Vagina (tissue), 2 donors: ENCODE data around the gene TAS2R41.

Experiments used
- POLR2A ChIP-seq, 2 donors: fragments of 450-650 bp; IDR thresholded peaks; one replicate each; pipeline ENCODE4 v1.6.1; 2017; ENCODE audit warnings: antibody characterized with exemption in 2 of 2, mild to moderate bottlenecking in 2 of 2, moderate library complexity in 2 of 2
- TF ChIP-seq, protein P1 (sequence below), 3 experiments: fragments of 450-650 bp in 2 of 3; fragments of 200-600 bp in 1 of 3; sonication (generic) in 1 of 3; IDR thresholded peaks; one replicate each; pipeline ENCODE4 v1.5.1; 2017 to 2019; ENCODE audit warnings: antibody characterized with exemption in 3 of 3, mild to moderate bottlenecking in 2 of 3, moderate library complexity in 2 of 3

DNA sequence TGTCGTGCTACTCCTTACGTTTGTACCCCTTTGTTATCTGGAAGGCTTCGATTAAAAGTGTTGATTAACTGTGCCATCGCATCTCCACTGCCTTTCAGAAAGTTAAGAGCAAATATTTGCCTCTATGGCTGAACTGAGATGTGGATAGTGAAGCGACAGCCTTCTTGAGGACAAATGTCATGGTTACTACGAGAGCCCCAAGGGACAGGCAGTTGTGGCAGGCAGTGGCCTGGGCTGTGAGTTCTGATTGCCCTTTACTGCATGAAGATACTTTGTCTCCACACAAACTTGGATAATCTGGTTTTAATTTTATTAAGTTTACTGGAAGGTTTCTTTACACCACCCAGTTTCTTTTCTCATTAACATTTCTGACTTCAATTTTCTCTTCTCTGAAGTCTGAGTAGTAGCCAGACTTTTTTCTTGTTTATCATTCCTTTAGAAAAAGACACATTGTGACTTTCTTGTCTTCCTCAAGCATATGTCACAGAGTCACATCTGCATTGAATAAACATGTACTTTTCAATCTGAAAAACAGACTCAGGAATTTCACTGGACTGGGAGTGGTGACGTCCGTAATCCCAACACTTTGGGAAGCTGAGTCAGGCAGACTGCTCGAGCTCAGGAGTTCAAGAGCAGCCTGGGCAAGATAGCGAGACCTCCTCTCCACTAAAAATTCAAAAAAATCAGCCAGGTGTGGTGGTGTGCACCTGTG, 1.5 kb downstream of the TAS2R41 start:
- TF ChIP-seq, protein P1, sequence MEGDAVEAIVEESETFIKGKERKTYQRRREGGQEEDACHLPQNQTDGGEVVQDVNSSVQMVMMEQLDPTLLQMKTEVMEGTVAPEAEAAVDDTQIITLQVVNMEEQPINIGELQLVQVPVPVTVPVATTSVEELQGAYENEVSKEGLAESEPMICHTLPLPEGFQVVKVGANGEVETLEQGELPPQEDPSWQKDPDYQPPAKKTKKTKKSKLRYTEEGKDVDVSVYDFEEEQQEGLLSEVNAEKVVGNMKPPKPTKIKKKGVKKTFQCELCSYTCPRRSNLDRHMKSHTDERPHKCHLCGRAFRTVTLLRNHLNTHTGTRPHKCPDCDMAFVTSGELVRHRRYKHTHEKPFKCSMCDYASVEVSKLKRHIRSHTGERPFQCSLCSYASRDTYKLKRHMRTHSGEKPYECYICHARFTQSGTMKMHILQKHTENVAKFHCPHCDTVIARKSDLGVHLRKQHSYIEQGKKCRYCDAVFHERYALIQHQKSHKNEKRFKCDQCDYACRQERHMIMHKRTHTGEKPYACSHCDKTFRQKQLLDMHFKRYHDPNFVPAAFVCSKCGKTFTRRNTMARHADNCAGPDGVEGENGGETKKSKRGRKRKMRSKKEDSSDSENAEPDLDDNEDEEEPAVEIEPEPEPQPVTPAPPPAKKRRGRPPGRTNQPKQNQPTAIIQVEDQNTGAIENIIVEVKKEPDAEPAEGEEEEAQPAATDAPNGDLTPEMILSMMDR (IDR thresholded peaks at IDR 0.05) = no peak
- no peak for TF ChIP-seq POLR2A (IDR thresholded peaks at IDR 0.05)
